Activated CD4-positive, alpha-beta T cell treated with anti-CD3 and anti-CD28 coated beads, Interleukin-2, amount 50 U/mL, for 4 hours (primary cell): ENCODE measurements around the gene CNTN4.

Experiments used
- DNase-seq, 2 experiments: peaks; one replicate each; pipeline ENCODE4 v3.0.0-alpha.2; 2020

Gene CNTN4

DNA sequence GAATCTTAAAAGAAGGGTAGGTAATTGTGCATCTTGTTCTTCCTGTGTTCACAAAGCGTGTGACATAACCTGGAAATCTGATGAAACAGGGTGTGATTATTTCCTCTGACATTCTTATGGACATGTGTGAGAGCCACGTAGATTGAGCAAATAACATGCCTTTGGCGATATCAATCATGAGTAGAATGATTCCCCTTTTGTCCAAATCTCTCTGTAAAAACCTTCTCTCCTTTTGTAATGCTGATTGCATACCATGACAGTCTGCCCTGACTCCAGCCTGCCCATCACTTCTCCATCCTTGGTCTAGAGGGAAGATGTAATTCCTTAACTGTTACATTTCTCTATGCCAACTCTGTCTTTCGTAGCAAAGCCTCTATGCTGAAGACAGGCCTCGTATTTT, 896.5 kb downstream of the CNTN4 start:
- no peak for DNase-seq

GRCh38 chr3:3005146-3005744, 906.6 kb downstream of the CNTN4 start:
- DNase-seq = no peak

DNA sequence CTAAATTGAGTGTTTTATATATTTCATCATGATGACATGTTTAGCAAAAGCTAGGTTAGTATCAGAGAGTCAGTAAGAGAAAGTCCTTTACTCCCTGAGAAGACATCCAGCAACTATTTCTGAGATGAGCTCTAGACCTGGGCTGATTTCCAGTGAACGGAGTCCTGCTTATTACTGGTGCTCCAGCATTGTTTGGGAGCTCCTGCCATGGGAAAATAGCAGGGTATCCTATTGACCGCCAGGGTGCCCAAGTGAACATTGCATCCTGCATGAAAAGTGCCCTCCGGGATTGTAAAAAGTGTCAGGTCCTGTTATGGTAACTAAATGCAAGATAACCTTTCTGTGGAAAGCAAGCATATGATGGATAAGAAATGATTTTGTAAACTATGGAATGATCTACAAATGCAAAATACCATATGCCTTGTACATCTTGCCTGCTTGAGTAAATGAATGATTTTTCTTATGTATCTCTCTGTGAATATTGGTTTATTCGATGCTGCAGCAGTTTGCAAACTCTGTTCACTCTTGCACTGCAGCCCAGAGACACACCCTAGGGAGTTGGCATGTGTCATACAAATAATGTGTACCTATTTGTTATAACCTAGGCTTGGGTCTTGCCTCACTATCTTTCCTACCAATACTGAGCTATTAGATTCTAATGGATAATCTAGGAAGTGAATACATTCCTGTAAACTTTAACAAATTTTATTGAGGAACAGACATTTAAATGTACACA, 914.8 kb downstream of the CNTN4 start:
- DNase-seq = no peak

- no peak for DNase-seq
These were observed 916.8 kb downstream of the CNTN4 start for GRCh38 chr3:3015185-3016089.

- no peak for DNase-seq
These were observed 917.6 kb downstream of the CNTN4 start for GRCh38 chr3:3016226-3016625.

DNA sequence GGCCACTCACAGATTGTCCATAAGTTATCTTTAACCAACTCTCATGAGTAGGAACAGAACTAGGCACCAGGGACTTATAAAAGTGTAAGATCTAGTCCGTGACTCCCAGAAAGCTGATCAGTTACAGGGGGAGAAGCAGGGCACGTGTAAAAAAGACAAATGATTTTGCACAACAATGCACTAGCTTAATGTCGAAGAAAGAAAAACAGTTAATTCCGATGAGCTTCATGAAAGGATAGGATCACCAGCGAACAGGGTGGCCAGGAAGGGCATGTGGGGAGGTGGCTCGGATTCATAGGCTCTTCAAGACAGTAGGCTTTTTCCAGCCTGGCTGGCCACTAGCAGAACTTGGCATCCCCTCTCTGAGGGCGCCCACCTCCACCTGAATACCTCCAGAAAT, 921.5 kb downstream of the CNTN4 start:
- no peak for DNase-seq

- DNase-seq = no peak
These were observed 924.6 kb downstream of the CNTN4 start for GRCh38 chr3:3023111-3023745.

DNA sequence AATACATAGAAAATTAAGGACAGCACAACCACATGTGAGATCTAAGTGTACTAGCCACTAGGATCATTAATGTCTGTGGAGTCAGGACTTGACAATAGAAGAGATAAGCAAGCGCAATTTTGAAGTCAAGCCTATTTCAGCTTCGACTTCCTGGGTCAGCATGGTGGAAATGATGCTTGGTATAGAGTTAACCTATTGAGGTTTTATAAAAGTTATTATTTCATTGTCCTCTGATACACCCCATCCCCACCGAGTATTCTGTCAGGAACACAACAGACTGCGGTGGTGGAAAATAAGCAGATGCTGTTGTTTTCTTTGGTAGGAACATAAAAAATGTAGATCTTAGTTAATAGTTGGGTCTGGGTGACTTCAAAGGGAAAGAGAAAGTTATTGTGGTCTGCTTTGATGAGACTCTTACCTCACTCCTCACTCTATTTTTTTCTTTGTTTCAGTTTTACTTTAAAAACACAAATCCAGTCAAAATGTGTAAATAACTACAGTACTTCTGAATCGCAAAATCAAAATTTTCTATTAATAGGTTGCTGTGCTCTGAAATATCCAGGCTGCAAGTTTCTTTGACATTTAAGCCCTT, 929.4 kb downstream of the CNTN4 start:
- DNase-seq = no peak

DNA sequence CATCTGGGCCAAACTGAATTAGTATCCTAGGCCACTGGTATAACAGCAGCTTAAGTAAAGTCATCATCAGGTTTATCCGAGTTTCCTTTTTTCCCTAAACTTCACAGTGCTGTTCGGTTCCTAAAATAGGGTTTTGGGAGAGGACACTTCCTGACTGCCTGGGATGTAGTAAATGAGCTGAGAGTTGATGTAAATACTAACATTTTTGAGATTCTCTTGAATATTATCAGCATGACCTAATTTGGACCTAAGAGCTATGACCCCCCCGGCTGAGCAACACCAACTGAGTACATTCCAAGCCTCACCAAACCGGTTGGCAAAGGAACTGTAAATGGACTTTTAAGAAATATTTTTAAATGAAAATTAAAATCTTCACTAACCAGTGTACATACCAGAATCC, 932.7 kb downstream of the CNTN4 start:
- DNase-seq = no peak

DNA sequence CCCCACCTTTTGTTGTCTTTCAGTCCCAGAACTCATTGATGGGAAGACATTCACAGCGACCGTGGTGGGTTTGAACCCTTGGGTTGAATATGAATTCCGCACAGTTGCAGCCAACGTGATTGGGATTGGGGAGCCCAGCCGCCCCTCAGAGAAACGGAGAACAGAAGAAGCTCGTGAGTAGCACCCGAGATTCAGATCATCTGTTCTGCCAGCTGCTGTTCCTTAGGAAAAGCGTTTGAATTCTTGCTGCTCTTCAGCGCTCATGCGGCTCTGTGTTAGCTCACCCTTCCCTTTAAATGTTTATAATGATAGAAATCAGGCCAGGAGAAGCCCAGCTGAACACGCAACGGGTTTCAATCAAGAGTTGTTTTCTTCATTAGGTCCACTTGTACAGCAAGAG, 938.5 kb downstream of the CNTN4 start:
- no peak for DNase-seq

DNA sequence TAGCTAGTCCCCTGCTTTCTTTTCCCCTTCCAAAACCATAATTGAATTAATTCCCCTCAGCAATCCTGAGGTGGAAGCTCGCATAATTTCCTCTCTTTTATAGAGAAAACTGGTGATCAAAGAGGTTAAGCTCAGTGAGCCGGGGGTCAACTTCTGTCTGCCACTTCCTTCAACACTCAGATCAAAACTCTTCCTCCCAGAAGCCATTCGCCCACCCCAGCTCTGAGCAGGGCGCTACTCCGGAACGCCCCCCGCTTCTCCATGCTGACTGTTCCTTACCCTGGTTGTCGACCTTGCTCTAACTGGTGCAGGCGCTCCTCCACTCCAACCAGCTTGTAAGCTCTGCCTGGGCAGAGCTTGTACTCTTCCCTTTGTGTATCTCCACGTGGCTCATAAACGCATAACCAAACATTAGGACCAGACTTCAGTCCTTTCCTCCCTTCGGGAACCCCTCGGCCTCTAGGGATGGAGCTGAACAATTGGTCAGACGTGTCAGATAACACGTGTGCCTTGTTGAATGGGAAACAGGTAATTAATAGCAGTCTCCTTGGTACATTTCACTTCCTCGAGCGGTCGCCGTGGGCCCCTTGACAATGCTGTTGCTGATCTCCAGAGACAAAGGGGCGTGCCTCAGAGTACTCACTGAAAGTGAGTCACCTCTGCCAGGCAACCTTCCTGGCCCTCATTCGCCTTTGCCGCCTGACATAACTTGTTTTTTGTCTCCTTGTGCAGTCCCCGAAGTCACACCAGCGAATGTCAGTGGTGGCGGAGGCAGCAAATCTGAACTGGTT, 939.7 kb downstream of the CNTN4 start:
- no peak for DNase-seq

DNA sequence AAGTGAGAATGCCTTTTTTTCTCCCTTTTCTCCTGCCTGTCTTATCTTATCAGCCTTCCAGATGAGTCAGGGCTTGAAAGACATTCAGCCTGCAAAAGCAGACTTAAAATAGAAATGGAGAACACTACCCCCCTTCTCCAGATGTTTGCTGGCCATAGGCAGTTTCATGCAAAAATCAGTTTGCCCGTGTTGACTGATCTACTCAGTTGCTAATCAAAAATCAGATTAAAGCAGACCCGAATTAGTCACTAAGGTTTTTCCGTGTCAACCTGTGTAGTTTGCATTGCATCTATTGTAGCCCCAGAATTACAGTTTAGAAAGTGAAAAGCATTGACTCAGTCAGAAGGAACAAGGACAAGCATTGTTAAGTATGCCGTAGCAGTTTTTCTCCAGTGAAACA, 955.3 kb downstream of the CNTN4 start:
- no peak for DNase-seq

- DNase-seq = no peak
These were observed 961.0 kb downstream of the CNTN4 start for GRCh38 chr3:3059645-3060044.

DNA sequence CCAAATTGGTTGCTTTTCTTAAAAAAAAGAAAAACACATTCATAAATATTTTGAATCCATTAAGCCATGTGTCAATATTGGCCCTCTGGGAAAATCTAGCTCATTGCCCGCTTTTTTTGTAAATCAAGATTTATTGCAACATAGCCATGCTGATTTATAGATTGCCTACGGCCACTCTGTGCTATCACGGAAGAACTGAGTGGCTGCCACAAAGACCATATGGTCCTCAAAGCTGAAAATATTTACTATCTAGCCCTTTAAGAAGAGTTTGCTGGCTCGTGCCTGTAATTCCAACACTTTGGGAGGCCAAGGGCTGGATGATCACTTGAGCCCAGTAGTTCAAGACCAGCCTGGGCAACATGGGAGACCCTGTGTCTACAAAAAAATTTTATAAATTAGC, 965.6 kb downstream of the CNTN4 start:
- DNase-seq = no peak

DNA sequence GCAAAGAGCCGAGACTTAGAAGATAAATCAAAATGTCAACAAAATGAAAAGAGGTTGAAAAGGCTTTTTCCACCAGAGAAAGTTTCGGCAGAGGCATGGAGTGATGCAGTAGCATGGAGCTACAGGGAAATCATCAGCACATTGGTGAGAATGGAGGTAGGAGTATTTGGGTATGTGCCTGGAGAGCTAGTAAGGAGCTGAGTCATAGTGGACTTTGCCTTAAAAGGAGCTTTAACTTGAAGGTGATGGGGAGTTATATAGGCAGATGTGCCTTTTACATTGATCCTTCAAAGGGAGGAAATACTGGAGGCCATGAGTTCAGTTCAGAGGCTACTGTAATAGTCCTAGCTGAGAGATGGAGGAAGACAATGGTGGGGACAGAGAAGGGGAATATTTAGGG, 967.2 kb downstream of the CNTN4 start:
- DNase-seq = no peak

GRCh38 chr3:3066378-3066777, 967.7 kb downstream of the CNTN4 start:
- DNase-seq = no peak

DNA sequence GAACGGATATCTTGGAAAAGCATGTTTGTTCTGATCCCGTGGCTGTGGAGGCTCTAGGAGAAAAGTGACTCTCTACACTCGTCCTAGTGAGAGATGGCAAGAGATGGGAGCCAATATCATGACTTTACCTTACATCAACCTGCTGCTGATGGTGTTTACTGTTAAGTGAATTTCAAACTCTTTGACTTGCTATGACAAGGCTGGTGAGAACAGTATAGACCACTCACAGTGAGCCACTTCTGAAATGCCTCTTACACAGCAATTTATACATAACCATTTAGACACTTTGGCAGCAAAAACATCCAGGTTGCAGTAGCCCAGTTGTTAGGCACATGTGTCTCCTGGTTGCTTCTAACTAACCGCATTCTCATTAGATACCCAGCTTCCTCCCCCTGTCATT, 968.2 kb downstream of the CNTN4 start:
- no peak for DNase-seq

DNA sequence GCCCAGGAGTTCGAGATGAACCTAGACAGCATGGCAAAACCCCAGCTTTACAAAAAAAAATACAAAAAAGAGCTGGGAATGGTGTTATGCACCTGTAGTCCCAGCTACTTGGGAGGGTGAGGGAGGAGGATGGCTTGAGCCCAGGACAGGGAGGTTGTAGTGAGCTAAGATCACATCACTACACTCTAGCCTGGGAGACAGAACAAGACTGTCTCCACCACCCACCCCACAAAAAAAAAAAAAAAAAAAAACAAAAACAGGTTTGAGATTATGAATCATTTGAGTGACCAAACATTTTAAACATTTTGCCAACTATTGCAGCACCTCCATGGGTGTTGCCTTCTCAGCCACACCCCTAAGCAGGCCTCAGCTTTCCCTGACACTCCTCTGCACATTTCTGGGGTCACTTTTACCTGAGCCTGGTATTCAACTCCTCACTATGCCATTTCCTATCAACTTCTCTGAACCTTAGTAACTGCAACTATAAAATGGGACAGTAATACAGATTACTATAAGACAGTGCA, 969.8 kb downstream of the CNTN4 start:
- DNase-seq = no peak

DNA sequence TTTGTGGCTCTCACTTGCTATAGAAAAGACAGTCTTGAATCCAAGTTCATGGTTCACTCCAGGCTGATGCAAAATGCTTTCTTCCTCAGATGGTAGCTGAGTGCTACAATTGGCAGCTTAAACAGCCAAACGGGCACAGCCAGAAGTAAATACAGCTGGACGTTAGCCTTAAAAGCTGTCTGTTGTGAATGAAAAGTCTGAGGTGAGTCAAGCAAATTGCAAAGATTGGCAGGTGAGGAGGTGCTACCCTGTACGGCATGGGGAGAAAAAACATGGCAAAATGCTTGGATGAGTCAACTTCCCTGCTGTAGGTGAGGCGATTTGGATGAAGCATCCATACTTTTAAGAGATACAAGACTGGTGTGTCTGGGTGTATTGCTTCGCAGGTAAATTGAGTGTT, 971.1 kb downstream of the CNTN4 start:
- DNase-seq = no peak

DNA sequence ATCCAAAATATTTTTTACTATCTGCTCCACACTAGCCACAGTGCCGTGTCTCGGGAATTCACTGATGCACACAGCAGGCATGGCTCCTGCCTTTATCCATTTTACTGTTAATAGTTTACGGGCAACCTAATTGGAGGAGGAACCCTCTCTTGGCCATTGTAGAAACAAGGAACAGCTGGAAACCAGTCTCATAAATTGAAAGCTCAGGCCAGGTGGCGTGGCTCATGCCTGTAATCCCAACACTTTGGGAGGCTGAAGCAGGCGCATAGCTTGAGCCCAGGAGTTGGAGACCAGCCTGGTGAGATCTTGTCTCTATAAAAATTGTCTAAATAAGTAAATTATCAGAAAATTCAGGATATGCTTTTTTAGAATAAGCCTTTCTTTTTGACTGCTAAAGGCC, 972.5 kb downstream of the CNTN4 start:
- DNase-seq = no peak

DNA sequence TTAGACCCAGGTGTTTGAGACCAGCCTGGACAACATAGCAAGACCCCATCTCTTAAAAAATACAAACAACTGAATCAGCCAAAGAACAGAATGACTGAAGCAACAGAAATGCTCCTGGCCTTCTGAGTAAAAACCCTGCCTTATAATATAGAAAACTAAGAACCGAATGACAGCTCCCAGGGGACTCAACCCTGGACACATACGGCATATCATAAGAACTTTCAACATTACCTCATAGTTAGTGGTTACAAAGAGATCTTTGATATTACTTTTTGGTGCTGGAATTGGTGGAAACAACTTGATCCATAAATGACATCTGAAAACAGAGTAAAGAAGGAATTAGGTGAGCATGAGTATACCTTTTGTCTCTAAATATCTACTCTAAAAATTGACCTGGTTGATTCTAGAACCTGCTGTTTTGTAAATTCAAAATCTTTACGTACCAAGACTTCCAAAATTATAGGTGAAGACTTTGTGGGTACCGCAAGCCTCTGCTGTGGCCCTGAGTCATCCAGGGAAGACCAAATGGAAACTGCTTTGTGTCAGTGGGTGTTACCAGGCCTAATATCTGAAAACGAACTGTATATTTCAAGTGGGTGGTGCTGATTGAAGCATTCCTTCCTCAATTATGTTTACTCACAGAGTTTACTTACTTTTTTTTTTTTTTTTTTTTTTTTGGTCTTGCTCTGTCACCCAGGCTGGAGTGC, 976.0 kb downstream of the CNTN4 start:
- no peak for DNase-seq
